Measurements from ENCODE around the gene ELANE.
"Not testable (repeated sequence)": the region's sequence is repeated elsewhere in the genome, so short reads cannot be mapped to it uniquely, and the experiment has no call there.

Gene ELANE

DNA sequence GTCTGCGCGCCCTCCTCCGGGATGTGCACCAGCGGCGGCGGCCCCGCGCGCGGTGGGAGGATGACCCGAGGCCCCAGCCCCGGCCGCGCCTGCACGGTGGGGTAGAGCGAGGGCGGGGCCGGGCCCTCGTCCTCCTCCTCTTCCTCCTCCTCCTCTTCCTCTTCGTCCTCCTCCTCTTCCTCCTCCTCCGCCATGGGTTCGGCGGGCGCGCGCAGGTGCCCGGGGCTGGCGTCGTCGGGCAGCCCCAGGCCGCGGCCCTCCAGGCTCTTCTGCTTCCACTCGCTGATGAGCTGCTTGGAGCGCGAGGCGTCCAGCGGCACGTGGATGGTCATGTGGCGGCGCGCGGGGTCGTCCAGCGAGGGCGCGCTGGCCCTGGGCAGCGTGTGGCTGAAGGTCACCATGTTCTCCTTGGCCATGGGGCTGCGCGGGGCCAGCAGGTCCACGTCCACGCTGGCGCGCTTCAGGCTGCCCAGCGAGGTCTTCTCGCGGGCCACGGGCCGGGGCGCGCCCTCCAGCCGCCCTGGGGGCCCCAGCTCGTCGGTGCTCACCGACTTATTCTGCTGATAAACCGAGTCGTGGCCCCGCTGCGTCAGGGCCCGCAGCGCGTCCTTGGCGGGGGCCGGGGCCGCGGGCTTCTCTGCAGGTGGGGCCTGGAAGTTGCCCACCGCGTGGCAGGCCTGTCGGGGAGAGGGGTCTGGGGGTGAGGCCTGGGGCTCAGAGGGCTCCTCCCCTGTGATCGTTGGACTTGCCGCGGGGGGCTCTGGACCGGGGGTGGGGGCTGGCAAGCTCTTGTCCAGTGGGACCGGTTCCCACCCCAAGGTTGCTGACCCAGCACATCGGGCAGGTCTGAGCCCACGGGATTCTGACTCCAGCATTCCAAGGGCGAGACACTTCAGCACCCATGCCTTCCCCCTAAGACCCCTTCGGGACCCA, 38.6 kb upstream of the ELANE start:
- in situ Hi-C loops (cut with HindIII; ENCODE audit: low sequenced_read_pairs), result no loop called here

DNA sequence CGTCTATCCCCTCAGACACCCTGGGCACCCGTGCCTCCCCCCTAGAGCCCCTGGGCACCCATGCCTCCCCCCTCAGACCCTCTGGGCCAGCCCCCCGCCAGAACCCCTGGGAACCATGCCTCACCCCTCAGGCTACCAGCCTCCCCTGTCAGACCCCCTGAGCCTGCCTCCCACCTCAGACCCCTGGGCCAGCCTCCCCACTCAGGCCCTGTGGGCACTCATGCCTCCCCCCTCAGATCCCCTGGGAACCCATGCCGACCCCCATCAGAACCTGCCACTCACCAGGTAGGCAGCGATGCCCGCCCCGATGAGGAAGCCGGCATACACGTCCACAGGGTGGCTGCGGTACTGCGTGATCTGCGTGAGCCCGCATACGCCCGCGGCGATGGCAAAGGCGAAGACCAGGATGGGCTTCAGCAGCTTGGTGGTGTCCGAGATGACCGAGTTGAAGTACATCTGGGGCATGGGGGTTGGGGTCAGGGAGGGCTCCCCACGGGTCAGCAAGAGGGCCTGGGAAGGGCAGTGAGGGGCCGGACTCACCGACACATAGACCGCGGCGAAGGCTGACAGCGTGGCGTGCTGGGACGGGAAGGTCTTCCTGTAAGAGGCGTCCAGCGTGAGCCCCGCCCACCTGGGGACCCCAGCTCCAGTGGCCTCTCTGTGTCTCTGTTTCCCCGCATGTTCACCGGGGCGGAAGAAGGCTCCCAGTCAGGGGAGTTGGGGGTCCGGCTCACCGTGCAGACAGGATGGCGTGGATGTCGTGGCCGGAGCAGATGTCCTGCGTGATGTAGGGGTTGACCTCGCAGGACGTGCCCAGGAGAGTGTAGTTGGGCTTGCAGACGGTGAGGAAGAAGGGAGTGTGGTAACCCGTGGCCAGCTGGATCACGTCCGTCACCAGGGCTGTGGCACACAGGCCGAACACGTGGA, 37.7 kb upstream of the ELANE start:
- in situ Hi-C loops (cut with HindIII; ENCODE audit: low sequenced_read_pairs), result no loop called here

DNA sequence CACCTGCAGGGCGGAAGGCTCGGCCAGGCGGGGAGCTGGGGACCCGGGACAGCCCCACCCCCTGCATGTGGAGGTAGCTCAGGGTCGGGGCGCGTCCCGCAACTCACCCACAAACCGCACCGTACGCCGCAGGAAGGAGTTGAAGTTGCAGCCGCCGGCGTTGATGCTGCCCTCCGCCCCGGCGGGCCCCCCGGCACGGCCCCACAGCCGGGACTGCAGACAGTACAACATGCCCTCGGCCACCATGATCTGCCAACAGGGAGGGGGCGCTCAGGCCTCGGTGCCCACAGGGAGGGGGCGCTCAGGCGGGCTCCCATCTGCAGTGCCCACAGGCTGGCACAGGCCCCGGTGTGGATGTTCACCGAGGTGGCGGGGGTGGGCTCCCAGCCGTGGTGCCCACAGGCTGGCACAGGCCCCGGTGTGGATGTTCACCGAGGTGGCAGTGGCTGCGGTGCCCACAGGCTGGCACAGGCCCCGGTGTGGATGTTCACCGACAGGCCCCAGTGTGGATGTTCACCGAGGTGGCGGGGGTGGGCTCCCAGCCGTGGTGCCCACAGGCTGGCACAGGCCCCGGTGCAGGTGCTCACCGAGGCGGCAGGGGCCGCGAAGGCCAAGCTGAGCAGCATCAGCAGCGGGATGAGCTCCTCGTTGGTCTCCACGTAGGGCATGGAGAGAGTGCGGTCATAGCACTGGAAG, 36.9 kb upstream of the ELANE start:
- in situ Hi-C loops (cut with HindIII; ENCODE audit: low sequenced_read_pairs), result no loop called here

DNA sequence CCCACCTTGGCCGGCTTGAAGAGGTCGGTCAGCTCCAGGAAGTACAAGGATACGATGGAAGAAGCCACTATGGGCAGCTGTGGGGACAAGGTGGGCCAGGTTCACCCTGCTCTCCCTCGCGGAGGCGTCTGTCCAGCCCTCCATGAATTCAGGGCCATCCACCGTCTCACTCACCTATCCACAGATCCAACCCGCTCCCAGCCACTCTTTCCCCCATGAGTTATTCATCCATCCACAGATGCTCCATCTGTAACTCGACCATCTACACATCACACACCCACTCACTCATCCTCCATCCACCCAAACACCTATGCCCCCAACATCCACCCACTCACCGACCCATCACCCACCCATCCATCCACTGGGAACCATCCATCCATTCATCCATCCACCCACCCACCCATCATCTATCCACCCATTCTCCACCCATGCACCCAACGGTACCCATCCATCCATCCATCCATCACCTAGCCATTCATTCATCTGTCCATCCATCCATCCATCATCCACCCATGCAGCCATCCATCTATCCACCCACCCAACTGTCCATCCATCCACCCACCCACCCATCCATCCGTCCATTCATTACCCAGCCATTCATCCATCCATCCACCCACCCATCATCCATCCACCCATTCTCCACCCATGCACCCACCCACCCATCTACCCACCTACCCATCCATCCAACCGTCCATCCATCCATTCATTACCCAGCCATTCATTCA, 36.2 kb upstream of the ELANE start:
- in situ Hi-C loops (cut with HindIII; ENCODE audit: low sequenced_read_pairs), result no loop called here

DNA sequence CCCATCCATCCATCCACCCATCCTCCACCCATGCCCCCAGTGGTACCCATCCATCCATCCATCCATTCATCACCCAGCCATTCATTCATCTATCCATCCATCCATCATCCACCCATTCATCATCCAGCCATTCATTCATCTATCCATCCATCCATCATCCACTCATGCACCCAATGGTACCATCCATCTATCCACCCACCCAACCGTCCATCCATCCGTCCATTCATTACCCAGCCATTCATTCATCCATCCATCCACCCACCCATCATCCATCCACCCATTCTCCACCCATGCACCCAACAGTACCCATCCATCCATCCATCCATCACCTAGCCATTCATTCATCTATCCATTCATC, 35.6 kb upstream of the ELANE start:
- in situ Hi-C loops (cut with HindIII; ENCODE audit: low sequenced_read_pairs), result no loop called here

DNA sequence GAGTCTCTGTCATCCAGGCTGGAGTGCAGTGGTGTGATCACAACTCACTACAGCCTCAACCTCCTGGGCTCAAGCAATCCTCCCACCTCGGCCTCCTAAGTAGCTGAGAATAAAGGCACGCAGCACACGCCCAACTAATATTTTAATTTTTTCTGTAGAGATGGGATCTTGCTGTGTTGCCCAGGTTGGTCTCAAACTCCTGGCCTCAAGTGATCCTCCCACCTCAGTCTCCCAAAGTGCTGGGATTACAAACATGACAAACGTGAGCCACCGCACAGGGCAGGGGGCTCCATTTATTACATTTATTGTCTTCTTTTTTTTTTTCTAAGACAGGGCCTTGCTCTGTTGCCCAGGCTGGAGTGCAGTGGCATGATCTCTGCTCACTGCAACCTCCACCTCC, 31.9 kb upstream of the ELANE start:
- in situ Hi-C loops (cut with HindIII; ENCODE audit: low sequenced_read_pairs), result not testable (repeated sequence)

DNA sequence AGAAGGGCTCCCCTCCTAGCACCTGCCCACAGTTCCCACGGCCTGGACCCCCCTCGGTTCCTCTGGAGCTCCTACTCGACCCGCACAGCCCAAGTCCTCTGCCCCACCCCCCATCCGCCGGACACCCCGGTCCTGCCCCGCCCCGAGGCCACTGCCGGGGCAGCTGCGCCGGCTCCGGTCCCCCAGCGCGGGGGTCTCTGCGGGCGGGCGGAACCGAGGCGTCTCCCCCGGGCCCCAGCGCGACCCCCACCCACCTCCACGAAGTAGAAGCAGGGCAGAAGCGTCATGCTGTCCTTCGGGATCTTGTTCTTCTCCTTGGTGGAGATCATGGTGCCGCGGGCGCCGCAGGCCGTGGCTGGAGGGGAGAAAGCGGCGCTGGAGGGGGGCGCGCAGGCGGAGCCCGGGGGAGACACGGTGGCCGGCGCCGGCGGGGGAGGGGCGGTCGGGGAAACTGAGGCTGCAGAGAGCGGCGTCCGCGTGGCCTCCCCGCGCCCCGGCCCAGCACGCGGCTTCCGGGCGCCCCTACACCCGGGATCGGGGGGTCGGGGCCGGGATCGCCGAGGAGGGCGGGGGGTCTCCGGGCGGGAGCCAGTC, 30.8 kb upstream of the ELANE start:
- in situ Hi-C loops (cut with HindIII; ENCODE audit: low sequenced_read_pairs), result no loop called here

DNA sequence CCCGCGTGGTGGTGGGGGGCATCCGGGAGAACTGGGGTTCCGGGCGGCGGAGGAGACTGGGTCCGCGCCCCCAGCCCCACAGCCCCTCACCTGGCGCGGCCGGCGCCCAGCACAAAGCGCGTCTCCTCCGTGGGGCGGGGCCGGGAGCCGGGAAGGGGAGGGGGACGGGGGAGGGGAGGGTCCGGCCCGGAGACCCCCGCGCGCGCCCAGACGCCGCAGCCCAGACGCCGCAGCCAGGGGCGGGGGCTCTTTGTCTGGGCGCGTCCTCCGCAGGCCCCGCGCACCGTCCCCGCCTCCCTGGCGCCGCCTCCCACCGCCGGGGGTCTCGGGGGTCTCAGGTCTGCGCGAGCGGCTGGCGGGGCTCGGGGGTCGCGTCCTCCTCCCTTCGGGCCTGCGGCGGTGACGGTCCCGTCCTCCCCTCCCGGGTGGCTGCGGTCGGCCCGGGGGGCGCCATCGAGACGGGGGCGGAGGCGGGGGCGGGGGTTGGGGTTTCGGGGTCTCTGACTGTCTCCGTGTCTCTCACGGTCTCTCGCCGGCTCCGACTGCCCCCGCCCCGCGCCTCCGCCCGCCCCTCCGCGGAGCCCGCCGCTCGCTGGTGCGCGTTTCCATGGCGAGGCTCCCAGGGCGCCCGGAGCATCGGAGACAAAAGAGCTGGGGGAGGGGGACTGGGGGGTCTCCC, 30.1 kb upstream of the ELANE start, which contains the start of gene PLPPR3:
PLPPR3 (minus strand) TSS at position 131 of the 679 bp plus-strand sequence. CDS start 396 bp downstream, outside the sequence.
- in situ Hi-C loops (cut with HindIII; ENCODE audit: low sequenced_read_pairs), result no loop called here

DNA sequence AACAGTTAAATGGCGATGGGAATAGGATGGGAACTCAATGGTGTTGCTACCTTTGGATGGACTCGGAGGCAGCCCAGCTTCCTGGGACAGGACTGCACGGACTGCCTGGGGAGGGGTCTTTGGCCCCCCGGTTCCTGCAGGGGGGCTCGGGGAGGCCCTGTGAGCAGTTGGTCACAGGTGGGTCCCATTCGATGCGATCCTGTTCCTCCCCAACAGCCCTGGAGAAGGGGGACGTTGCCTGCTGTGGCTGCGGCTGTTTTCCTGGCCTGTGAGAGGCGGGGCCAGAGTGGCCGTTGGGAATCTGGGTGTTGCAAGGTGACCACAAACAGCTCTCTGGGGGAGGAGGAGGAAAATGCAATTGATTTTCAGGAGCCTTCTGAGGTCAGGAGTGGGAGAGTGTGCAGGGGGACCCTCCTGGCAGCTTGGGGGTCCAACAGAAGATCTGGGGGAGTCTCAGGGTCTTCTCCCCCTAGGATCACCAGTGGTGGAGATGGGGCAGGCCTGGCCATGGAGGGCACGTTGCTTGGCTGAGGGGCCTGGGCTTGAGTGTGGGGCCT, 28.5 kb upstream of the ELANE start:
- in situ Hi-C loops (cut with HindIII; ENCODE audit: low sequenced_read_pairs), result no loop called here

DNA sequence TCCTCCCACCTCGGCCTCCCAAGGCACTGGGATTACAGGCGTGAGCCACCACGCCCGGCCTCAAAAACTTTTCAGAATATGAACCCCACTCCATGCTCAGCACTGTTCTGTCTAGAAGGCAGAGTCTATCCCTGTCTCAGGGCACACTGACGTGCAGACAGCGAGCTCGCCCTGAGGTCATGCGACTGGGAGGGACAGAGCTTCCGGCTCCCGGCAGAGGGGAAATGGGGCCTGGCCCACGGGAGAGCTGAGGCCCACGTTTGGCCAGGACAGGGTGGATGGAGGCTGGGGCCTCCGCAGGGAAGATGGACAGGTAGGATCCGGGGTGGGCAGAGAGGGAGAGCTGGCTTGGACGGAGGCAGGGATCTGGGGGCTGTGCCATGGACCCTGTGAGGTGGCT, 27.2 kb upstream of the ELANE start:
- in situ Hi-C loops (cut with HindIII; ENCODE audit: low sequenced_read_pairs), result no loop called here

DNA sequence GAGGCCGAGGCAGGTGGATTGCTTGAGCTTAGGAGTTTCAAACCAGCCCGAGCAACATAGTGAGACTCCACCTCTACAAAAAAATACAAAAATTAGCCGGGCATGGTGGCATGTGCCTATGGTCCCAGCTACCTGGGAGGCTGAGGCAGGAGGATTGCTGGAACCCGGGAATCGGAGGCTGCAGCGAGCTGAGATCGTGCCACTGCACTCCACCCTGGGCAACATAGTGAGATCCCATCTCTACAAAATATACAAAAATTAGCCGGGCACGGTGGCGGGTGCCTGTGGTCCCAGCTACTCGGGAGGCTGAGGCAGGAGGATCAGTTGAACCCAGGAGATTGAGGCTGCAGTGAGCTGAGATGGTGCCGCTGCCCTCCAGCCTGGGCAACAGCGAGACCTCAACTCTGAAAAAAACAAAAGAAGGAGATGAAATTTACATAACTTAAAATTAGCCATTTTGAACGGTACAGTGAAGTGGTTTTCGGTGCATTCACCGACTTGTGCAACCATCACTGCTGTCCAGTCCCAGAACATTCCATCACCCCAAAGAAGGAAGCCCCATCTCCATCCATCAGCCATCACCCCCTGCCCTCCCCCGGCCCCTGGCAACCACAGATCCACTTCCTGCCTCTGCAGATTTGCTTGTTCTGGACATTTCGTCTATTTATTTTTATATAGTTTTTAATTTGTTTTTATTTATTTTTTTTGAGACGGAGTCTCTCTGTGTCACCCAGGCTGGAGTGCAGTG, 26.0 kb upstream of the ELANE start:
- in situ Hi-C loops (cut with HindIII; ENCODE audit: low sequenced_read_pairs), result no loop called here

DNA sequence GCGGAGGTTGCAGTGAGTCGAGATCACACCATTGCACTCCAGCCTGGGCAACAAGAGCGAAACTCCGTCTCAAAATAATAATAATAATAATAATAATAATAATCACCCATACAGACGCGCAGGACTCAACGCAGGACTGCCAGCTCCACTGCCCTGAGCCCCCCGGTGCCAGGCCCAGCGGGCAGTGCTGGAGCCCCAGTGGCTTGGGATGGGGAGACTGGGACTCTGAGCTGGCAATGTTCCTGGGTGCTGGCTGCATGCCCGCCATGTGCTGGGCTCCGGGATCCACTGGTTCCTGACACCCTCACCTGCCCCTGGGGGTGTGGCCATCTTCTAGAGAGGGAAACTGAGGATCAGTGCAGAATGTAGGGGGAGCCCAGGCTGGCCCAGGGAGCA, 24.8 kb upstream of the ELANE start:
- in situ Hi-C loops (cut with HindIII; ENCODE audit: low sequenced_read_pairs), result no loop called here

DNA sequence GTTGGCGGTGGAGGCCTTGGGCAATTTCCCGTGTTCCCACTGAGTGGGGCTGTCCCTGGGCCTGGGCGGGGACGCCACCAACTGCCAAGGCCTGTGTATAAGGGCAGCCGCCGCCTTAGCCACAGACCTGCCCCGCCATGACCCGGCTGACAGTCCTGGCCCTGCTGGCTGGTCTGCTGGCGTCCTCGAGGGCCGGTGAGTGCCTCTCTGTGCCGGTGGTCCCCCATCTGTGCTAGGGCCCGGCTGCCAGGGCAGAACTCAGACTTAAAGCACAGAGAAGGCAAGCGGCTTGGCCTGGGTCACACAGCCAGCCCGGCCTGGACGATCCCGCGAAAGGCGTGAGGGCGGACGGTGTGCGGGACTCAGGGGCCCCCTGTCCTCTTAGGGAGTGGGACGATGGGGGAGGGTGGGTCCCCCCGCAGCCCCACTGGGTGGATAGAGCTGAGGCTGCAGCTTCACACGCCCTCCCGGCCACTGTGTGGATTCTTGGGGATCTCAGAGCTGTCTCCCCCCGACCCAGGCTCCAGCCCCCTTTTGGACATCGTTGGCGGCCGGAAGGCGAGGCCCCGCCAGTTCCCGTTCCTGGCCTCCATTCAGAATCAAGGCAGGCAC, 24.3 kb upstream of the ELANE start, which contains the start of gene AZU1:
AZU1 (plus strand) TSS at position 128 of the 612 bp plus-strand sequence; CDS start at position 138, 10 bp downstream.
- in situ Hi-C loops (cut with HindIII; ENCODE audit: low sequenced_read_pairs), result no loop called here

DNA sequence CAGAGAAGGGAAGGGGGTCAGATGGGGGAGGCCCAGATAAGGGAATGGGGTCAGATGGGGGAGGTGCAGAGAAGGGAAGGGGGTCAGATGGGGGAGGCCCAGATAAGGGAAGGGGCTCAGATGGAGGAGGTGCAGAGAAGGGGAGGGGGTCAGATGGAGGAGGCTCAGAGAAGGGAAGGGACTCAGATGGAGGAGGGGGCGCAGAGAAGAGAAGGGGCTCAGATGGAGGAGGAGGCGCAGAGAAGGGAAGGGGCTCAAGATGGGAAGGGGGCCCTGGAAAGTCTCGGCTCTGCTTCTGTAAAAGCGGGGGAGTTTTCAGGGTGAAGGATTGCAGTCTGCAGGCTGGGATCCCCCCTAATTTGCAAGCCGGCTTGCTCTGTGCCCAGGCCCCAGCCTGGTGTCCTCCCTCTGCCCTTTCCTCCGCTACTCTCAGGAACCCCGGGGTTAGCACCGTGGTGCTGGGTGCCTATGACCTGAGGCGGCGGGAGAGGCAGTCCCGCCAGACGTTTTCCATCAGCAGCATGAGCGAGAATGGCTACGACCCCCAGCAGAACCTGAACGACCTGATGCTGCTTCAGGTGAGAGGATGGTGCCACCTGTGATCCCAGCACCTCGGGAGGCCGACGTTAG, 22.9 kb upstream of the ELANE start:
- in situ Hi-C loops (cut with HindIII; ENCODE audit: low sequenced_read_pairs), result no loop called here

DNA sequence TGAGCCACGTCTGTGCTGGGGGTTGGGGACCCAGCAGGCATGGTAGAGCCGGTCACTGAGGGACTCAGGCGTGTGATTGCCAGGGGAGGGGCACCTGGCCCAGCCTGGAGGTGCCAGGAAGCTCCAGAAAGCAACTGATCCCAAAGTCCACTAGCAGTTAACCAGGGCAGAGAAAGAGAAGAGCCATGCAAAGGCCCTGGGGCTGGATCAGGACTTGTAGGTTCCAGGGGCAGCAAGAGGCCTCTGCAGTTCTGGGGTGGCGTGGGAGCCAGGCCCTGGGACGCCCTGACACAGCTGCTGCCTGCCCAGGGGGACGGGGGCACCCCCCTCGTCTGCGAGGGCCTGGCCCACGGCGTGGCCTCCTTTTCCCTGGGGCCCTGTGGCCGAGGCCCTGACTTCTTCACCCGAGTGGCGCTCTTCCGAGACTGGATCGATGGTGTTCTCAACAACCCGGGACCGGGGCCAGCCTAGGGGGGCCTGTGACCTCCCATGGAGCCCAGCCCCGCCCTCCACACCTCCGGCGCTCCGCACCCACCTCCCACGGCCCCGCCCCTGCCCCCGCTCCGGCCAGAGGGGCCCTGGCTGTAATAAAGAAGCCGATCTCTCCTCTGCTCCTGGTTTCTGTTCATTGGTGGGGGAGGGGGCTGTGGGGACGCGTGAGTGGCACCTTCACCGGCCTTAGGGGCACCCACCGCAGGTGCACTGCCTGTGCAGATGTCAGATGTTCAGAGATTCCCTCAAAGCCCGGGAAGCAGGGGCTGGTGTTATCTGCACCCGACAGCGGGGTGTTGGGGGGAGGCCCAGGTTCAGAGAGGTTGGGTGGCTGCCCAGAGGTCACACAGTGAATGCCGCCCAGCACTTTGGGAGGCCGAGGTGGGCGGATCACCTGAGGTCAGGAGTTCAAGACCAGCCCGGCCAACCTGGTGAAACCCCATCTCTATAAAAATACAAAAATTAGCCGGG, 20.4 kb upstream of the ELANE start:
- in situ Hi-C loops (cut with HindIII; ENCODE audit: low sequenced_read_pairs), result no loop called here

DNA sequence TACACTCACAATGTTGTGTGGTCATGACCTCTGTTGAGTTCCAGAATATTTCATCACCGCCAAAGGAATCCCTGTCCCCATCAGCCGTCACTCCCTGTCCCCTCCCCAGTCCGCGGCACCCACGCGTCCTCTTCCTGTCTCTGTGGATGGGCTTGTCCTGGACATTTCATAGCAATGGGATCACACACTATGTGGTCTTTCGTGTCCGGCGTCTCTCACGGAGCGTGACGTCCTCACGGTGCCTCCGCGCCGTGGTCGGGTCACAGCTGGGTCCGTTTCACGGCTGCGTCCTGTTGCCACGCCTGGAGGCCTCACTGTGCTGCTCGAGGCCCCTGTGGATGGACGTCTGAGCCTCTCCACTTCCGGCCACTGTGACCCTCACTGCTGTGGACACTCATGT, 17.9 kb upstream of the ELANE start:
- in situ Hi-C loops (cut with HindIII; ENCODE audit: low sequenced_read_pairs), result no loop called here
